Tibial artery (tissue), 4 donors: ENCODE results near the gene TRIM44.

ENCODE experiments used
- DNase-seq, 2 donors: peaks; one replicate each; pipeline ENCODE4 v3.0.0-alpha.2; 2019
- H3K27ac ChIP-seq, 2 donors: fragments of 200-600 bp; sonication (generic) in 1 of 2; 1 replicate in 1 of 2; 2 replicates in 1 of 2; pipeline ENCODE4 v1.5.1; 2018 to 2019; ENCODE audit warnings: mild to moderate bottlenecking in 1 of 2
- H3K27me3 ChIP-seq, 2 donors: fragments of 200-600 bp; sonication (generic) in 1 of 2; one replicate each; pipeline versions ENCODE4 v1.5.1 to v1.6.0; 2016 to 2019
- H3K36me3 ChIP-seq, 3 donors: fragments of 200-600 bp; sonication (generic) in 2 of 3; one replicate each; pipeline ENCODE4 v1.5.1; 2016 to 2019; ENCODE audit warnings: mild to moderate bottlenecking in 2 of 3
- H3K4me1 ChIP-seq, 4 donors: fragments of 200-600 bp; sonication (generic) in 2 of 4; 1 replicate in 3 of 4; 2 replicates in 1 of 4; pipeline ENCODE4 v1.5.1; 2016 to 2019
- H3K4me3 ChIP-seq, 2 donors: fragments of 200-600 bp; sonication (generic) in 1 of 2; 1 replicate in 1 of 2; 2 replicates in 1 of 2; pipeline ENCODE4 v1.5.1; 2018 to 2019; ENCODE audit warnings: mild to moderate bottlenecking in 2 of 2
- H3K9me3 ChIP-seq, 3 donors: fragments of 200-600 bp; sonication (generic) in 1 of 3; one replicate each; pipeline ENCODE4 v1.5.1; 2016 to 2019
- intact Hi-C: fragments of 100-400 bp; cut with DNase I; formaldehyde crosslinking; loops from one replicate; pipeline ENCODE4 v1.15.0; 2023; ENCODE audit warnings: low total_unique reads
- TF ChIP-seq, protein P1 (sequence below), 2 experiments: fragments of 200-600 bp in 1 of 2; fragments of 450-650 bp in 1 of 2; IDR thresholded peaks; one replicate each; pipeline ENCODE4 v1.5.1; 2017 to 2019; ENCODE audit warnings: antibody characterized with exemption in 2 of 2, mild to moderate bottlenecking in 1 of 2, moderate library complexity in 1 of 2

The TRIM44 gene

DNA sequence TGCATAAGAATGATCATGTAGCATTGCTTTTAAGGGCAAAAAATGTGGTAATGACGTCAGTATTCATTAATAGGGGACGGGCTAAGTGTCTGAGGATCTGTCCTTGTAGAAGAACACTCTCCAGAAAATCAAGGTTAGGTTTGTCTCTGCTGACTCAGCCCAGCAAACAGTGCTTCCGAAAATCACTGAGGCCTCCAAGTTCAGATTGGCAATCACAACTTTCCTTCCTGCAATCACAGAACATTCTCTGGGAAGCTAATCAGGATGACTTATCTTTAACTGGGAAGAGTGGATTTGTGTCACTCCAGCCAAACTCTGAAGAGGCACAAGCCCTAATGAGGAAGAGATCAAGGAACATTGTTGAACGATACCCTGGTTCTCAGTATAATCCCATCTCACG is 158.0 kb downstream of the TRIM44 start:
- Histone ChIP-seq H3K4me1 (peaks cover 0 to 7% (median 0%) of the 10 kb centered on the region in 4 donors), H3K9me3 (no peaks in the 10 kb centered on the region), H3K27me3 (no peaks in the 10 kb centered on the region), H3K4me3 (no peak overlapping the region), H3K27ac (no peak overlapping the region), H3K36me3 (peaks cover 0 to 6% (median 0%) of the 10 kb centered on the region in 3 donors)
- TF ChIP-seq, protein P1, sequence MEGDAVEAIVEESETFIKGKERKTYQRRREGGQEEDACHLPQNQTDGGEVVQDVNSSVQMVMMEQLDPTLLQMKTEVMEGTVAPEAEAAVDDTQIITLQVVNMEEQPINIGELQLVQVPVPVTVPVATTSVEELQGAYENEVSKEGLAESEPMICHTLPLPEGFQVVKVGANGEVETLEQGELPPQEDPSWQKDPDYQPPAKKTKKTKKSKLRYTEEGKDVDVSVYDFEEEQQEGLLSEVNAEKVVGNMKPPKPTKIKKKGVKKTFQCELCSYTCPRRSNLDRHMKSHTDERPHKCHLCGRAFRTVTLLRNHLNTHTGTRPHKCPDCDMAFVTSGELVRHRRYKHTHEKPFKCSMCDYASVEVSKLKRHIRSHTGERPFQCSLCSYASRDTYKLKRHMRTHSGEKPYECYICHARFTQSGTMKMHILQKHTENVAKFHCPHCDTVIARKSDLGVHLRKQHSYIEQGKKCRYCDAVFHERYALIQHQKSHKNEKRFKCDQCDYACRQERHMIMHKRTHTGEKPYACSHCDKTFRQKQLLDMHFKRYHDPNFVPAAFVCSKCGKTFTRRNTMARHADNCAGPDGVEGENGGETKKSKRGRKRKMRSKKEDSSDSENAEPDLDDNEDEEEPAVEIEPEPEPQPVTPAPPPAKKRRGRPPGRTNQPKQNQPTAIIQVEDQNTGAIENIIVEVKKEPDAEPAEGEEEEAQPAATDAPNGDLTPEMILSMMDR (IDR thresholded peaks at IDR 0.05), result no peak
- intact Hi-C loops, result loop anchor here (10.0 kb wide), 1 partner anchor 206 kb away; the partner anchor contains the start of gene FJX1
- no peak for DNase-seq

DNA sequence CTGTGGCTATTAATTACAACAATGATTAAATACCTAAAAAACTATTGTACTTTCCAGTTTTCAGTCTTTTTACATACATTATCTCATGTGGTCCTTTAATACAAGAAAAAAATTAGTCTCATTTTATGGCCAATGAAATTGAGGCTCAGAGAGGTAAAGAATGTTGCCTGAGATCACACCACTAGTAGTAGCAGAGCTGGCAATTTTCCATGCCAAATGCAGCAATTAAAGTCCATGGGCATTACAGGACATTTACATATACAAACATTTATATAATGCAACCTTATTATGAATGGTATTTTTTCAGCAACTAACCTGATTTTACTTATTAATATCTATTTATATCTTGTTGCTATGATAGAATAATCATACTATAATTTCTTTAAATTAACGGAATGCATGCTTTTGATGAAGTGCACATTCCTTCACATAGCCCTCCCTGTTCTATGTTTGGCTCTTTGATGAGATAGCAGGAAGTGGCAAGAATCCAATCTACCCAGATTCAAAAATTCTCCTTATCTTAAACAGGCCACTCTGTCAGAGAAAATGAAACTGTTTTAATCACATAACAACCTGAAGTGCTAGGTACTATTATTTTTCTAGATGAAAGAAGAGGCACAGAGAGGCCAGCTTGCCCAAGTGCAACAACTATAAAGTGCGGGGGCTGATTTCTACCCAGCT is 160.4 kb downstream of the TRIM44 start:
- intact Hi-C loops, result loop anchor here (10.0 kb wide), 1 partner anchor 208 kb away; the partner anchor contains the start of gene FJX1
- H3K27ac ChIP-seq, result no peak overlapping the region
- peaks cover 0 to 7% (median 0%) of the 10 kb centered on the region in 4 donors for H3K4me1 ChIP-seq
- H3K9me3 ChIP-seq, result no peaks in the 10 kb centered on the region
- no peaks in the 10 kb centered on the region for H3K36me3 ChIP-seq
- H3K4me3 ChIP-seq, result no peak overlapping the region
- no peaks in the 10 kb centered on the region for H3K27me3 ChIP-seq
- DNase-seq, result no peak
- TF ChIP-seq, protein P1 (IDR thresholded peaks at IDR 0.05), result no peak

DNA sequence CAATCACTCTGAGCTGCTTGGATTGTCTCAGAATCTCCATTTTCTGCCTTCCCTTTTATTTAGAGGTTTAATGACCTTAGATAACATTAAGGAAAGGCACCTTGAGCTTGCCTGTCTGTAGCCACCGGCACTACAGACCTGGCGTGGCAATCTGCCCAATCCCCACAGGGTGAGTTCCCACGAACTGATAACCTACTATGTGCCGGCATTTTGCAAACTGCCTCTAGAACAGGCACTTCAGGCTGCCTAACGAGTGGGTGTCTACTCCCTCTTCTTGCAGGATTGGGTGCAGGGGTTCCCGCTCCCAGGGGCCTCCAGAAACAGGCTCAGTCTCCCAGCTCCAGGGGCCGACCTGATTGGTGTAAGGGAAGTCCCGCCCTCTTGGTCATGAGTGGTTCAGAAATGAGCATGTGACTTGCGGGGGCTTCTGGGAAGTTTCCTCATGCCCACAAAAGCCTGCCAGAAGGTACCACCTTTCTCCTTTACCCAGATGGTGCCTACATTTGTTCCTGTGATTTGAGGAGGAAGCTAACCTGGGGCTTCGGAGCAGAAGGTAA is 161.2 kb downstream of the TRIM44 start:
- peaks cover 0 to 7% (median 0%) of the 10 kb centered on the region in 4 donors for H3K4me1 ChIP-seq
- H3K4me3 ChIP-seq, result no peak overlapping the region
- no peak overlapping the region for H3K27ac ChIP-seq
- DNase-seq, result no peak
- intact Hi-C loops, result loop anchor here (10.0 kb wide), 1 partner anchor 209 kb away; the partner anchor contains the start of gene FJX1
- no peaks in the 10 kb centered on the region for H3K27me3 ChIP-seq
- H3K9me3 ChIP-seq, result no peaks in the 10 kb centered on the region
- TF ChIP-seq, protein P1 (IDR thresholded peaks at IDR 0.05), result no peak
- H3K36me3 ChIP-seq, result no peaks in the 10 kb centered on the region

DNA sequence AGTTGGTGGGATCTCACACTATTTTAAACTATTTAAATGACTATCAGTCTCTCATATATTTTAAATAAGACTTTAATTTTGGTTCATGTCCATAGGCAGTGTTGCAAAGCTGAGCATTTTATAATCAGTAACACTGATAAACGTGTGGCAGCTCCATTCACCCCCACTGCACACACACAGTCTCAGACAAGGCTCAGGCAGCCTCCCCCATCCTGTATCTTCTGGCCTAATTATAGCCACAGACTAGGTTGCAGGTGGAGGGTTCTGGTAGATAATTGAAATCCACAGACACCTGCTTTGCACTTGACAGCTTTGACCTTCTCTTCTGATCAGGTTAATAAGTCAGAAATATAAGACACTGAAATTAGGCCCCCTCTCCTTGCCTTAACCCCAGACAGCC is 162.8 kb downstream of the TRIM44 start:
- no peaks in the 10 kb centered on the region for H3K9me3 ChIP-seq
- TF ChIP-seq, protein P1 (IDR thresholded peaks at IDR 0.05), result no peak
- H3K27ac ChIP-seq, result no peak overlapping the region
- intact Hi-C loops, result loop anchor here (10.0 kb wide), 1 partner anchor 211 kb away; the partner anchor contains the start of gene FJX1
- no peaks in the 10 kb centered on the region for H3K36me3 ChIP-seq
- no peaks in the 10 kb centered on the region for H3K27me3 ChIP-seq
- no peak for DNase-seq
- H3K4me3 ChIP-seq, result no peak overlapping the region
- H3K4me1 ChIP-seq, result peaks cover 0 to 7% (median 0%) of the 10 kb centered on the region in 4 donors

DNA sequence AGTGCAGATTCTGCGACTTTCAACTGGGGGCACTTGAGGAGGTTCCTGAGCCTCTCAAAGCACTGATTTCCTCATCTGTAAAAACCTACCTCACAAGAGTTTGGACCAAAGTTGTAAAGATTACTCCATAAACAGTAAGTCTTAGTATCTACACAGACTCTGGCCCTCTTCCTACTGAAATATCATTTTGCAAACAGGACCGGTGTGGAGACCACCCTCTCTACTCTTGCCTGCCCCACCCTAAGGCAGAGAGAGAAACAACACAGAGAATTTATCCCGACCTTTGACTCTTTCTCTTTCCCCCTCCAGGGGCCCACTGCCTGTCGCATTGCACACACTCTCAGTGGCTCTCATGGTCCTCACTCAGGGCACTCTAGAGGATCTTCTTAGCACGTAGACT is 163.4 kb downstream of the TRIM44 start:
- Histone ChIP-seq H3K4me1 (peaks cover 0 to 7% (median 0%) of the 10 kb centered on the region in 4 donors), H3K27ac (no peak overlapping the region), H3K9me3 (no peaks in the 10 kb centered on the region), H3K27me3 (no peaks in the 10 kb centered on the region), H3K4me3 (no peak overlapping the region), H3K36me3 (no peaks in the 10 kb centered on the region)
- intact Hi-C loops, result loop anchor here (10.0 kb wide), 1 partner anchor 211 kb away; the partner anchor contains the start of gene FJX1
- DNase-seq, result no peak
- TF ChIP-seq, protein P1 (IDR thresholded peaks at IDR 0.05), result no peak
